GM19328 (cell line): ENCODE measurements around the gene EPN2.

Experiments
- ATAC-seq: cut with Tn5 transposase; IDR thresholded peaks from one replicate; pipeline ENCODE4 v1.9.1; 2021; ENCODE audit warnings: mild to moderate bottlenecking, moderate library complexity; ENCODE audit not compliant: unreplicated experiment

Gene EPN2

GRCh38 chr17:19309701-19310100 lies 72.5 kb downstream of the EPN2 start:
- ATAC-seq = no peak

- ATAC-seq = no peak
Measured at GRCh38 chr17:19310151-19310550, 73.0 kb downstream of the EPN2 start.

- no peak for ATAC-seq
Measured at GRCh38 chr17:19311016-19311415, 73.8 kb downstream of the EPN2 start.

GRCh38 chr17:19311421-19312215 lies 74.5 kb downstream of the EPN2 start:
- ATAC-seq = no peak

- ATAC-seq = no peak
Measured at GRCh38 chr17:19312406-19312805, 75.2 kb downstream of the EPN2 start.

GRCh38 chr17:19313066-19313745 lies 76.0 kb downstream of the EPN2 start:
- no peak for ATAC-seq

GRCh38 chr17:19313746-19314651 lies 76.8 kb downstream of the EPN2 start:
- ATAC-seq = no peak

- ATAC-seq = no peak
Measured at GRCh38 chr17:19315104-19315503, 77.9 kb downstream of the EPN2 start.

- ATAC-seq = no peak
Measured at GRCh38 chr17:19316761-19317358, 79.7 kb downstream of the EPN2 start.

GRCh38 chr17:19317359-19318095 lies 80.4 kb downstream of the EPN2 start:
- ATAC-seq = peak; percentile 80

GRCh38 chr17:19318611-19319010 lies 81.4 kb downstream of the EPN2 start:
- no peak for ATAC-seq

GRCh38 chr17:19319771-19320505 lies 82.8 kb downstream of the EPN2 start:
- ATAC-seq = no peak

GRCh38 chr17:19320876-19321275 lies 83.7 kb downstream of the EPN2 start:
- ATAC-seq = no peak

GRCh38 chr17:19321481-19322128 lies 84.4 kb downstream of the EPN2 start:
- no peak for ATAC-seq

GRCh38 chr17:19322129-19322505 lies 85.0 kb downstream of the EPN2 start:
- no peak for ATAC-seq

GRCh38 chr17:19322861-19323260 lies 85.7 kb downstream of the EPN2 start:
- no peak for ATAC-seq

GRCh38 chr17:19325542-19325941 lies 88.4 kb downstream of the EPN2 start:
- ATAC-seq = no peak

GRCh38 chr17:19327031-19327783 lies 90.0 kb downstream of the EPN2 start:
- no peak for ATAC-seq
